ENCODE measurements around the gene TMPRSS13.

GRCh38 chr11:117921456-117921855 is 7.7 kb downstream of the TMPRSS13 start:
- TF ChIP-seq POLR2AphosphoS5 (IDR thresholded peaks at IDR 0.05; ENCODE audit: borderline replicate concordance, low read depth, low read length) (no peak), EZH2 (IDR thresholded peaks at IDR 0.05) (no peak)
